ENCODE results near the gene WDFY4.

WDFY4 gene

DNA sequence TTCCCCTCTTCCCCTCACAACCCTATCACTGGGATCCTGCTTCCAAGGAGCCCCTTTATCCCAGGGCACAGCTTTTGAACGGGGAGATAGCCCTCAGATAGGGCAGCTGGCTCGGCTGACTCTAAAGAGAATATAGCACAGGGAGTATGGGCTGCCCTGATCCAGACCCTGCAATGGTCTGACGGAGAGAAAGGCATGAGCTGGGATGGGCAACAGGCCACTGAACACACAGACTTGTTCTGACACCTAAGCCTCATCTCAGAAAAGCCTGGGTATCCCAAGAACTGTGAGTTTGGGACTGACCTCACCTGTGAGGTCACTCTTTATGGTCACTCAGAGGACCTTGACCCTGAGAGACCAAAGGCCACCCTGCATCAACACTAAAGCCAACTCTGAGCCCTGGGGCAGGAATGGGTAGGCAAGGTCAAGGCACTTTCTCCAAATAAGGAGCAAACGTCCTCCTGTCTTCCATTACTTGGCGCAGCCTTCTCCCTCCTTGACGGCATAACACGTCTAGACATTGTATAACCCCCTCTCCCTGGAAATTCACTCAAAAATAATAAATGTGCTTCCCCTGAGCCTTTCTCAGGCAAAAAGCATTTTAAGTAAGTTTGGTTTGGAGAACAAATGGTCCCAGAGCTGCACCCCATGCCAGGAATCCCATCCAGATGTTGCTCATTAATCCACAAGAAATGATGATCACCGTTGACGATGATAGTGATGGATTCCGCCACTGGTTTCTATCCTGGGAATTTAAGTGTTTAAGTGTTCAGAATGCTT lies 263.2 kb downstream of the WDFY4 start:
- no peak for DNase-seq

GRCh38 chr10:48948470-48949037 lies 263.9 kb downstream of the WDFY4 start:
- no peak for DNase-seq

DNA sequence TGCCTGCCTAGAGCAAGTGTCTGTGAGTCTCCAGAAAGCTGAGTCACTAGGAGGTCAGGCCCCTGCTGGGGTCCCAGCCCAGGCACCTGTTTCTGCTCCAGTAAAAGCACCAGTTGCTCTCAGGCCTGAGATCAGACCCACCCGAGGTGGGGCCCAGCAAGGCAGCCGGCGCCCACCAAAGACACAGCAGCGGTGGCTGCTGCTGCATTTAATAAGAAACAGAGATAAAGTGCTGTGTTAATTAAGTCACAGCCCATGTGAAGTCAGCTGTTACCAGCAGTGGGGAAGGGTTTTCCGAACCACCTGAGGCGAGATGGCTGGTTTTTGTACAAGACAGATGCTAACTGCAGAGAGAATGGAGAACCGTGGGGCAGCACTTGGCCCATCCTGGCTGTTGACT lies 267.0 kb downstream of the WDFY4 start:
- DNase-seq, result no peak

DNA sequence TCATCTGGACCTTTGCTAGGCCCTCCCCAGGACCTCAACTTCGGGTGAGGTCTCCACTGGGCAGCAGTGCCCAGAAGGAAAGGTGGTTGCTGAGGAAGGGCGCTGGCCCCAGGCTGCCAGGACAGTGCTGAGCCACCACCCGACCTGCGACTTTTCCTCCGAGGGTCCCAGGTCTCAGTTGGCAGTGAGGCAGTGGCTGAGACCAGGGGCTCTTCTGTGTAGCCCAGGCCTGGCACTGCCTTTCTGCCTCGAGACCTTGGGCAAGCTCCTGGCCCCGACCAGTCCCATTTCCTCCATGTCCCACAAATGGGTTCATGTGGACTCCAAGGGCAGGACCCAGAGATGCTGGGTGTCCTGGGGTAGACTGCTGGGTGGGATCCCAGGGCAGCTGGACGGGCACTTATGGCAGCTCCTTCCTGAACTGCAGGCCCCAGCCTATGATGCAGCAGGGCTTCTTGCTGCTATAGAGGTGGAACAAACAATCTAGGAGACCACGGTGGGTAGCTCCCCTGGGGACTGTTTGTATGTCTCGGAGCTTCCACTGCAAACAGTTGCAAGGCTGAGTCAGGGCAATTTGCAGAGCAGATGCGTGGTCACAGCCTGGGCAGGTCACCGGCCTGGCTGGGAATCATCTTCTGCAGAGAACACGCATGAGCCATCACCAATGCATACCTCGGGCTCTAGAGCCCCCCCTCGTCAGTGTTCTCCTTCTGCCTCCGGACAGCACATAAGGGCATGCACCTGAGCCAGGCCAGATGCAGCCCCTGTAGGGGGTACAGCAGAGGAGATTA lies 272.9 kb downstream of the WDFY4 start:
- no peak for DNase-seq

DNA sequence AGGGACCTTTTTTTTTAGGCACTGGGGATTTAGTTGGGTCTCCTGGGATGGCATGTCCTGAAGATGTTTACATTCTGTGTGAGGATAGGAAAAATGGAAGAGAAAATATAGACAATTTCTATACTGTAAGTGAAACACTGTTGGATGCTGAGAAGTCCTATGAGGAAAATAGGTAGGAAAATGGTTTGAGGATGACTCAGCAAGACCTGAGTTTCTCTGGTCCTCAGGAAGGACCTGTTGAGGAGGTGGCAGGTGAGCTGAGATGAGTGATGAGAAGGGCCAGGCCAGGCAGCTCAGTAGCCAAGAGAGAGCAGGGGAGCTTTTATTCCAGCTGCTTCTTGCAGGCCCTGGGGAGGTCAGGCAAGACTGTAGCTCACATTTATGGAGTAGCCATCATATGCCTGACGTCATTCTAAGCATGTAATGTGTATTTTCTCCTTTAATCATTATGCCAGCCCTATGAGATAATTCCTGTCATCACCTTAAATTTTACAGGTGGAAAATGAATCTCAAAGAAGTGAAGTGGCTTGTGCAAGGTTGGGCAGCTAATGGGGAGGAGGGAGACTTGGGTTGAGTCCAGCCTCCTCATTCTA lies 274.0 kb downstream of the WDFY4 start:
- DNase-seq, result no peak

DNA sequence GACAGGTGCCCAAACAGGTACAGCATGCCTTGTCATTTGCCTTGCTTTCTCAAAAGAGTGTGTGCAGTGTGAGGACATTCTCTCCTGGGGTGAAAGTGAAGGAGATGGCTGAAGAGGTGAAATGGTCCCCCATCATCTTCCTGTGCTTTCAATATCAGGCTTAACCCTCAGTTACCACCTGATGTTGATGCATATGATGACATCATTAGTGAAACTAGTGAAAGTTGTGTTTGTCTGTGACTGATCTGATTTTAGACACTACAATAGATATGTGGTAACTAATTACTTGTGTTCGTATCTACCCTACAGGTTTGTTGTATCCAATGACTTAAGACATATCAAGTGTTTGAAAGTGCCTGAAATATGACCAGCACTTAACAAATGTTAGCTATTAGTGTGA lies 279.4 kb downstream of the WDFY4 start:
- DNase-seq, result no peak

DNA sequence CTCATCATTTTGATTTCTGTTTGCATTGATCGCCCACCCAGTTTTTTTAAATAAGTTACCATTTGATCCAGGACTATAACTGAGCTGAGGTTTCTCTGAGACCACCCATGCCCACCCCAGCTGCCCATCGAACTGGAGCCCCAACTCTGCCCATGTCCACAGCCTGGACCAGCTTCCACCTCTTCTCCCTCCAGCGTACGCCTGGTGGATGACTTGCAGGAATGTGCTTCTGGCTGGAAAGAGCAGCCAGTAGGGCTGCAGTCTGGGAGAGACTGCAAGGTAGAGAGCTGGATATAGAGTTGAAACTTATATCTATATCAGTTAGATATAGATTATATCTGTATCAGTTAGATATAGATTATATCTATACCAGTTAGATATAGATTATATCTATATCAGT lies 280.8 kb downstream of the WDFY4 start:
- no peak for DNase-seq

GRCh38 chr10:48968036-48968435 lies 283.4 kb downstream of the WDFY4 start:
- no peak for DNase-seq

DNA sequence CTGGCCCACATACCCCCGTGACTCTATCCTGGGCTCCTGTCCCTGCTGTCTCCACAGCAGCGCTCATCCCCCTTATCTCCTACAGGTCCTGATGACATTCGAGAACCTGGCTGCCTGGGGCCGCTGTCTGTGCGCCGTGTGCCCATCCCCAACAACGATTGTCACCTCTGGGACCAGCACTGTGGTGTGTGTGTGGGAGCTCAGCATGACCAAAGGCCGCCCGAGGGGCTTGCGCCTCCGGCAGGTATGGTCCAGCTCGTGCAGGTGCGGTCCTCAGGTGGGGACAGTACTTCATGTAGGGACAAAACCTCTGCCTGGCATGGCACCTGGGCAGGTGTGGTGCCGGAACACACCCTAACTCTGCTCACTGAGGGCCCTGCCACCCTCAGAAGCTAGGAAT lies 285.4 kb downstream of the WDFY4 start:
- no peak for DNase-seq

DNA sequence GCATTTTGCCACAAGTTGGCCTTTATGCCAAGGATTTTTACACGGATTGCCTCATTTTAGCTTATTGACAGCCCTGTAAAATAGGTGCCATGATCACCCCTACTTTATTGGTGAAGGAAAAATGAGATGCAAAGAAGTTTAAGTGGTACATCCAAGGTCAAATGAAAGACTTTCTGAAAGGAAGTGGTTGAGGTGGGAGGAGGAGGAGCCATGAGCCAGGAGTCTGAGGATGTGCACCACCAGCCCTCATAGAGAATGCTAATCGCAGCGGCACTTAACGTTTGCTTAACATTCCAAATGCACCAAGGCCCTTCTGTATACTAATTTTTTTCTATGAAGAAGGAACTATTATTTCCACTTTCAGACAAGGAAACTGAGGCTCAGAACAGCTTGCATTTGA lies 286.0 kb downstream of the WDFY4 start:
- no peak for DNase-seq

GRCh38 chr10:48973065-48973464 lies 288.4 kb downstream of the WDFY4 start:
- DNase-seq, result no peak

DNA sequence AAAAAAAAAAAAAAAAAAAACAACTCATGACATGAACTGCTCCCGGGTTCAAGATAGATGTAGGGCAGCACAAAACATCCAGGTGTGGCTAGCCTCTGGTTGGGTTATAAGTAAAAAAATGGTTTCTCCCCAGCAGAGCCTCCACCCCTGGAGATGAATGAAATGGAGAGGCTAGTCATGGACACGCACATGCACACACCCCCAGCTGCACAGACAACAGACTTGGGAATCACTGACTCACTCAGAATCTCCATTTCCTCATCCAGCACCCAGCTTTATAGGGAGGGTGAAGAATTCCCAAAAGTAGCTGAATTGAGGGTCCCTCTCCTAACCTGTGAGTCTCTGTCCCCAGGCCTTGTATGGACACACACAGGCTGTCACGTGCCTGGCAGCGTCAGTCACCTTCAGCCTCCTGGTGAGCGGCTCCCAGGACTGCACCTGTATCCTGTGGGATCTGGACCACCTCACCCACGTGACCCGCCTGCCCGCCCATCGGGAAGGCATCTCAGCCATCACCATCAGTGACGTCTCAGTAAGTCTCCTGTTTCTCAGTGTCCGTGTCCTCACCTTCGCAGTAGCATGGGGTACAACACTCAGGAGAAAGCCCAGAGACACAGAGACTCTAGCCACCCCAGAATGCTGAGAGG lies 290.0 kb downstream of the WDFY4 start:
- DNase-seq, result no peak

DNA sequence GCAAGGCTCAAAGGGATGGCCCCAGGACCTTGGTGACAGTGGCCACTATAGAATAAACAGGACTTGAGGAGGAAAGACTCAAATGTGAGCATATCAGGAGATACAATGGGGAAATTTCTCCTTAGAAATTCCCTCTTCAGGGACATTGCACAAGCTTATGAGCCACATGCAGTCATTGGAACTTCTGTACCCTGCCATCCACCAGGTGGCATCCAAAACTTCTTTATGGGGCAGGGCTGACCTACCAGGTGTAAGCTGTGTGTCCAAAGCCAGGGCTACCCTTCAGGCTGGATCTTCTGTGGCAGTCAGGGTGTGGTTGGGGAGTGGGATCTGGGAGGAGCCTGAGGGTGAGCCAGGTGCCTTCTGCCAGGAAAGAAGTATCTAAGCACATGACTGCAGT lies 291.5 kb downstream of the WDFY4 start:
- DNase-seq, result no peak

- DNase-seq, result no peak
Observed at GRCh38 chr10:48978318-48978717, 293.6 kb downstream of the WDFY4 start.

GRCh38 chr10:48981310-48981907 lies 296.7 kb downstream of the WDFY4 start:
- no peak for DNase-seq

DNA sequence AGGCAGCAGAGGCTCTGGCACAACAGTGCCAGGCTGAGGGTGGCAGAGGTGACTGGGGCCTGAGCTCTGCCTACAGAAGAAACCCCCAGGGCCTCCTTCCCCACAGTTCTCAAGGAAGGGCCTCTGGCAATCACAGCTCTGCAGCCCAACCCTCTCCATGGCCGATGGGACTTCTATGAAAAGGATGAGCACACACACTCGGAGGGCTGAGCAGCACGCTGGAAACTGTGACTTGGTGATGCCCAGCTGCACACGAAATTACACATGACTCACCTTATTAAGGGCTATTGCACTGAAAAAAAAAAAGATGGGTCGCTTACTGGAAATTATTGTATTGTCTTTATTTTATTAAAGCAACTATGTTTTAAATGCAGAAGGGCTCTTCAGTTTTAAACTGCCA lies 297.9 kb downstream of the WDFY4 start:
- DNase-seq, result no peak

GRCh38 chr10:48983648-48984351 lies 299.1 kb downstream of the WDFY4 start:
- DNase-seq, result no peak

DNA sequence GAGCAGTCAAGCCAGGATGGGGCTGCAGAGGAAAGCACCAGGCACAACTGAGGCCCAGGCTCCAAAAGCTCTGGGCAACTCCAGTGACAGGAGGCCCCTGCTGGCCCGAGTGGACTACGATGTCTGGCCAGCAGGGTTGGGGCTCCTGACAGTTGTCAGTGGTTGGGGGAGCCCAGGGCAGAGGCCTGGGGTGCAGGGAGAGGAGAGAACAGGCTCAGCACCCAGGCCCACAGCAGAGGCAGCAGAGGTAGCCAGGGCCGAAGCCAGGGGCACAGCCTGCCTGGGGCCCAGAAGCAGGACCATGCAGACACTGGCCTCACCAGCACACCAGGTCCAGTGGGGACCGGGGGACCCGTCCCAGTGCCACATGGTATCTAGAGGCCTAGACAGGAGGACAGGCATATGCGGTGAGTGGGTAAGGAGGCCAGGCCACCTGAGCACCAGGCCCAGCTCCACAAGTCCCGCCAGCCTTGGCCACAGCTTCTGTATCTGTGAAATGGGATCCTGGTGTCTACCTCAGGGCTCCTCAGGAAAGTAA lies 301.0 kb downstream of the WDFY4 start:
- DNase-seq, result no peak

GRCh38 chr10:48990226-48990625 lies 305.6 kb downstream of the WDFY4 start:
- no peak for DNase-seq

DNA sequence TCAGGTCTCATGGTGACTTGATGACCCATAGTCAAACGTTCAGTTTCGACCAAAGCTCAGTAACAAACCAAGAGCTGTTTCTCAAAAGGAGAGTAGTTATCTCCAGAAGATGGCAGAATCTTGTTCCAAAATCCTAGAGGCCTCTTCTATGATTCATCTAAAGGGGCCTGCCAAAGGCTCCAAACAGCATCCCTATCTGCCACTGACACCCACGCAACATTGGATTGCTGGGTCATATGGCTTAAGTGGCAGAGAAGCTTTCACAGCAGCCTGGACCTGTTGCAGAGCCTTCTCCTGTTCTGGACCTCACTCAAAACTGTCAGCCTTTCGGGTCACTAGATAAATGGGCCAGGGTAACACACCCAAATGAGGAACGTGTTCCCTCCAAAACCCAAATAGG lies 309.0 kb downstream of the WDFY4 start:
- DNase-seq, result no peak

GRCh38 chr10:48996329-48996728 lies 311.7 kb downstream of the WDFY4 start:
- DNase-seq, result no peak

GRCh38 chr10:48999346-48999745 lies 314.7 kb downstream of the WDFY4 start:
- no peak for DNase-seq
